ENCODE results near the gene TRMT2A. TPM values are rescaled to one million over a fixed set of nuclear protein-coding genes. Genes with fewer than 3 reads are reported as not detected.

The TRMT2A gene
- total and polyA plus RNA-seq, 2 donors from 2014 or later, result 37.3 to 50.0 TPM

- no peak overlapping the region for H3K9ac ChIP-seq (ENCODE audit: low read length in 3 of 3)
- H3K27ac ChIP-seq (ENCODE audit: low read depth in 2 of 2, low read length in 2 of 2), result no peak overlapping the region
- H3K27me3 ChIP-seq (ENCODE audit: control insufficient read depth, insufficient read depth, low read length), result no peaks in the 10 kb centered on the region
- FAIRE-seq, result no peak
- H3K36me3 ChIP-seq (ENCODE audit: control insufficient read depth in 2 of 3, insufficient read depth in 3 of 3, low read length in 3 of 3), result peaks cover 0 to 4% (median 0%) of the 10 kb centered on the region in 3 donors
- intact Hi-C loops (cut with DNase I), result no loop called here
- H3K9me3 ChIP-seq (ENCODE audit: control insufficient read depth in 2 of 3, insufficient read depth in 1 of 3, low read length in 3 of 3), result no peaks in the 10 kb centered on the region
- DNase-seq, result no peak
- H3K4me1 ChIP-seq (ENCODE audit: control insufficient read depth in 2 of 3, insufficient read depth in 2 of 3, low read depth in 1 of 3, low read length in 3 of 3), result peaks cover 0 to 39% (median 7%) of the 10 kb centered on the region in 3 donors
- H3K4me3 ChIP-seq (ENCODE audit: low read length in 3 of 3), result no peak overlapping the region
- no peak for TF ChIP-seq CTCF (IDR thresholded peaks at IDR 0.05; ENCODE audit: borderline replicate concordance, extremely low read depth, insufficient read depth)
Observed at GRCh38 chr22:20137671-20138416, 20.8 kb upstream of the TRMT2A start.

GRCh38 chr22:20137113-20137512 is 20.1 kb upstream of the TRMT2A start:
- no peak overlapping the region for H3K9ac ChIP-seq (ENCODE audit: low read length in 3 of 3)
- H3K4me3 ChIP-seq (ENCODE audit: low read length in 3 of 3), result no peak overlapping the region
- H3K27ac ChIP-seq (ENCODE audit: low read depth in 2 of 2, low read length in 2 of 2), result no peak overlapping the region
- FAIRE-seq (no peak), DNase-seq (no peak)
- peaks cover 0 to 44% (median 7%) of the 10 kb centered on the region in 3 donors for H3K4me1 ChIP-seq (ENCODE audit: control insufficient read depth in 2 of 3, insufficient read depth in 2 of 3, low read depth in 1 of 3, low read length in 3 of 3)
- H3K9me3 ChIP-seq (ENCODE audit: control insufficient read depth in 2 of 3, insufficient read depth in 1 of 3, low read length in 3 of 3), result no peaks in the 10 kb centered on the region
- no peaks in the 10 kb centered on the region for H3K27me3 ChIP-seq (ENCODE audit: control insufficient read depth, insufficient read depth, low read length)
- intact Hi-C loops (cut with DNase I), result no loop called here
- peaks cover 0 to 4% (median 0%) of the 10 kb centered on the region in 3 donors for H3K36me3 ChIP-seq (ENCODE audit: control insufficient read depth in 2 of 3, insufficient read depth in 3 of 3, low read length in 3 of 3)
- no peak for TF ChIP-seq CTCF (IDR thresholded peaks at IDR 0.05; ENCODE audit: borderline replicate concordance, extremely low read depth, insufficient read depth)

- Histone ChIP-seq H3K4me3 (ENCODE audit: low read length in 3 of 3) (no peak overlapping the region), H3K36me3 (ENCODE audit: control insufficient read depth in 2 of 3, insufficient read depth in 3 of 3, low read length in 3 of 3) (peaks cover 0 to 4% (median 0%) of the 10 kb centered on the region in 3 donors), H3K9ac (ENCODE audit: low read length in 3 of 3) (no peak overlapping the region), H3K27me3 (ENCODE audit: control insufficient read depth, insufficient read depth, low read length) (no peaks in the 10 kb centered on the region), H3K4me1 (ENCODE audit: control insufficient read depth in 2 of 3, insufficient read depth in 2 of 3, low read depth in 1 of 3, low read length in 3 of 3) (peaks cover 0 to 44% (median 7%) of the 10 kb centered on the region in 3 donors), H3K27ac (ENCODE audit: low read depth in 2 of 2, low read length in 2 of 2) (no peak overlapping the region), H3K9me3 (ENCODE audit: control insufficient read depth in 2 of 3, insufficient read depth in 1 of 3, low read length in 3 of 3) (no peaks in the 10 kb centered on the region)
- FAIRE-seq (no peak), DNase-seq (no peak)
- intact Hi-C loops (cut with DNase I), result no loop called here
- TF ChIP-seq CTCF (IDR thresholded peaks at IDR 0.05; ENCODE audit: borderline replicate concordance, extremely low read depth, insufficient read depth), result no peak
Observed at GRCh38 chr22:20136603-20136873, 19.5 kb upstream of the TRMT2A start.

Data from kidney (tissue), 14 donors.